GM12875 (cell line): Measurements from ENCODE around the gene RAMP3.

Source experiments
- H3K4me3 ChIP-seq: one replicate; pipeline ENCODE4 v1.5.1; 2011; ENCODE audit warnings: low read depth, low read length, control low read depth
- CTCF ChIP-seq: IDR thresholded peaks from 2 replicates; pipeline ENCODE4 v1.5.1; 2011; ENCODE audit warnings: low read depth, mild to moderate bottlenecking, control low read depth, inconsistent platforms, low read length, moderate library complexity, borderline replicate concordance; ENCODE audit not compliant: insufficient read depth

The RAMP3 gene

GRCh38 chr7:45216622-45217165 is 59.1 kb downstream of the RAMP3 start:
- TF ChIP-seq CTCF, result no peak
- no peak overlapping the region for H3K4me3 ChIP-seq

GRCh38 chr7:45217358-45217757 is 59.8 kb downstream of the RAMP3 start:
- H3K4me3 ChIP-seq, result no peak overlapping the region
- peak; percentile 20; the same call in 1 of the 2 replicates for TF ChIP-seq CTCF

GRCh38 chr7:45219130-45219529 is 61.5 kb downstream of the RAMP3 start:
- TF ChIP-seq CTCF, result no peak
- no peak overlapping the region for H3K4me3 ChIP-seq

- no peak overlapping the region for H3K4me3 ChIP-seq
- no peak for TF ChIP-seq CTCF
Measured at GRCh38 chr7:45219801-45220435, 62.3 kb downstream of the RAMP3 start.

GRCh38 chr7:45220846-45221618 is 63.4 kb downstream of the RAMP3 start:
- TF ChIP-seq CTCF, result no peak
- no peak overlapping the region for H3K4me3 ChIP-seq

GRCh38 chr7:45221896-45222604 is 64.5 kb downstream of the RAMP3 start:
- TF ChIP-seq CTCF, result no peak
- H3K4me3 ChIP-seq, result no peak overlapping the region
